Astrocyte (in vitro differentiated cells and primary cell): Measurements from ENCODE around the gene DOCK2. TPM values are rescaled to one million over a fixed set of nuclear protein-coding genes. Genes with fewer than 3 reads are reported as not detected.
"Not testable (repeated sequence)": the region's sequence is repeated elsewhere in the genome, so short reads cannot be mapped to it uniquely, and the experiment has no call there.

ENCODE experiments used
- DNase-seq: peaks from one replicate; pipeline ENCODE4 v3.0.0-alpha.2; 2010; ENCODE audit warnings: low read depth
- FAIRE-seq: peaks from 2 replicates; lab custom pipeline; 2011; peaks lifted over from hg19 to GRCh38; lab: Jason Lieb, UNC
- H2AFZ ChIP-seq: 2 replicates; pipeline ENCODE4 v1.6.0; 2012; ENCODE audit warnings: low read depth, low read length, inconsistent platforms
- H3K27ac ChIP-seq: 2 replicates; pipeline ENCODE4 v1.5.1; 2011; ENCODE audit warnings: low read depth, low read length, inconsistent platforms
- H3K27me3 ChIP-seq: 2 replicates; pipeline ENCODE4 v1.6.0; 2011; ENCODE audit warnings: low read length, inconsistent platforms; ENCODE audit not compliant: insufficient read depth
- H3K36me3 ChIP-seq: 2 replicates; pipeline ENCODE4 v1.5.1; 2011; ENCODE audit warnings: low read length, inconsistent platforms; ENCODE audit not compliant: insufficient read depth
- H3K4me1 ChIP-seq: 2 replicates; pipeline ENCODE4 v1.5.1; 2011; ENCODE audit warnings: low read length, inconsistent platforms; ENCODE audit not compliant: insufficient read depth
- H3K4me2 ChIP-seq: 2 replicates; pipeline ENCODE4 v1.6.0; 2012; ENCODE audit warnings: low read length, inconsistent platforms
- H3K4me3 ChIP-seq: 2 replicates; pipeline ENCODE4 v1.5.1; 2011; ENCODE audit warnings: low read depth, mild to moderate bottlenecking, low read length, inconsistent platforms; ENCODE audit not compliant: insufficient read depth
- H3K79me2 ChIP-seq: 2 replicates; pipeline ENCODE4 v1.6.0; 2012; ENCODE audit warnings: mild to moderate bottlenecking, low read length, inconsistent platforms; ENCODE audit not compliant: insufficient read depth
- H3K9ac ChIP-seq: 2 replicates; pipeline ENCODE4 v1.6.0; 2012; ENCODE audit warnings: mild to moderate bottlenecking, low read length, inconsistent platforms
- H3K9me3 ChIP-seq: 2 replicates; pipeline ENCODE4 v1.5.1; 2012; ENCODE audit warnings: low read depth, mild to moderate bottlenecking, low read length, inconsistent platforms; ENCODE audit not compliant: insufficient read depth
- H4K20me1 ChIP-seq: 2 replicates; pipeline ENCODE4 v1.6.0; 2012; ENCODE audit warnings: low read length, inconsistent platforms; ENCODE audit not compliant: insufficient read depth
- H3K27ac Mint-ChIP-seq: one replicate; pipeline ENCODE4 v1.8.0; 2021; ENCODE audit warnings: mild to moderate bottlenecking, mixed read lengths; ENCODE audit not compliant: unreplicated experiment
- H3K27me3 Mint-ChIP-seq: one replicate; pipeline ENCODE4 v1.8.0; 2021; ENCODE audit warnings: low read depth, mixed read lengths; ENCODE audit not compliant: unreplicated experiment
- H3K36me3 Mint-ChIP-seq: one replicate; pipeline ENCODE4 v1.8.0; 2021; ENCODE audit warnings: low read depth, mixed read lengths; ENCODE audit not compliant: unreplicated experiment
- H3K4me1 Mint-ChIP-seq: one replicate; pipeline ENCODE4 v1.8.0; 2021; ENCODE audit warnings: low read depth, mixed read lengths; ENCODE audit not compliant: unreplicated experiment
- H3K4me3 Mint-ChIP-seq: one replicate; pipeline ENCODE4 v1.8.0; 2021; ENCODE audit warnings: mild to moderate bottlenecking, moderate library complexity, mixed read lengths; ENCODE audit not compliant: unreplicated experiment
- H3K9me3 Mint-ChIP-seq: one replicate; pipeline ENCODE4 v1.8.0; 2021; ENCODE audit warnings: mild to moderate bottlenecking, mixed read lengths; ENCODE audit not compliant: unreplicated experiment
- CTCF ChIP-seq: IDR thresholded peaks from 2 replicates; pipeline ENCODE4 v1.5.1; 2011; ENCODE audit warnings: low read depth, mild to moderate bottlenecking, inconsistent platforms, low read length, moderate library complexity; ENCODE audit not compliant: insufficient read depth
- EZH2 ChIP-seq: IDR thresholded peaks from 2 replicates; pipeline ENCODE4 v1.6.1; 2012; ENCODE audit warnings: mild to moderate bottlenecking, low read length, inconsistent platforms; ENCODE audit not compliant: insufficient read depth
- total RNA-seq: library from RNA; stranded (reverse); gene quantifications from 2 replicates; pipeline ENCODE4 v1.2.1, GENCODE V29; 2021

DOCK2 gene
- total RNA-seq, 1 donor from 2014 or later: 0.66 TPM

GRCh38 chr5:169721771-169722170 is 84.7 kb downstream of the DOCK2 start:
- peaks cover 13% of the 10 kb centered on the region for H3K27me3 Mint-ChIP-seq
- no peaks in the 10 kb centered on the region for H3K4me1 Mint-ChIP-seq
- no peak for TF ChIP-seq CTCF
- no peak for TF ChIP-seq EZH2
- H2AFZ ChIP-seq: no peak overlapping the region
- H3K4me1 ChIP-seq: no peaks in the 10 kb centered on the region
- no peak overlapping the region for H3K4me3 ChIP-seq
- H3K9me3 Mint-ChIP-seq: peaks cover 8% of the 10 kb centered on the region
- no peak overlapping the region for H3K9ac ChIP-seq
- no peaks in the 10 kb centered on the region for H3K36me3 ChIP-seq
- H4K20me1 ChIP-seq: no peaks in the 10 kb centered on the region
- H3K27ac Mint-ChIP-seq: no peak overlapping the region
- FAIRE-seq (no peak), DNase-seq (no peak)
- H3K4me3 Mint-ChIP-seq: no peak overlapping the region
- H3K4me2 ChIP-seq: no peak overlapping the region
- no peaks in the 10 kb centered on the region for H3K9me3 ChIP-seq
- no peak overlapping the region for H3K27ac ChIP-seq
- H3K36me3 Mint-ChIP-seq: no peaks in the 10 kb centered on the region
- no peaks in the 10 kb centered on the region for H3K79me2 ChIP-seq
- no peaks in the 10 kb centered on the region for H3K27me3 ChIP-seq

GRCh38 chr5:169723103-169723831 is 86.2 kb downstream of the DOCK2 start:
- Mint-ChIP-seq H3K9me3 (peaks cover 4% of the 10 kb centered on the region), H3K27ac (no peak overlapping the region), H3K36me3 (no peaks in the 10 kb centered on the region), H3K27me3 (peaks cover 20% of the 10 kb centered on the region), H3K4me3 (no peak overlapping the region), H3K4me1 (no peaks in the 10 kb centered on the region)
- Histone ChIP-seq H3K4me1 (no peaks in the 10 kb centered on the region), H2AFZ (no peak overlapping the region), H3K9ac (no peak overlapping the region), H3K36me3 (no peaks in the 10 kb centered on the region), H3K4me2 (no peak overlapping the region), H3K27me3 (no peaks in the 10 kb centered on the region), H3K9me3 (no peaks in the 10 kb centered on the region), H4K20me1 (no peaks in the 10 kb centered on the region), H3K27ac (no peak overlapping the region), H3K79me2 (no peaks in the 10 kb centered on the region), H3K4me3 (no peak overlapping the region)
- TF ChIP-seq CTCF: no peak
- DNase-seq (no peak), FAIRE-seq (no peak)

DNA sequence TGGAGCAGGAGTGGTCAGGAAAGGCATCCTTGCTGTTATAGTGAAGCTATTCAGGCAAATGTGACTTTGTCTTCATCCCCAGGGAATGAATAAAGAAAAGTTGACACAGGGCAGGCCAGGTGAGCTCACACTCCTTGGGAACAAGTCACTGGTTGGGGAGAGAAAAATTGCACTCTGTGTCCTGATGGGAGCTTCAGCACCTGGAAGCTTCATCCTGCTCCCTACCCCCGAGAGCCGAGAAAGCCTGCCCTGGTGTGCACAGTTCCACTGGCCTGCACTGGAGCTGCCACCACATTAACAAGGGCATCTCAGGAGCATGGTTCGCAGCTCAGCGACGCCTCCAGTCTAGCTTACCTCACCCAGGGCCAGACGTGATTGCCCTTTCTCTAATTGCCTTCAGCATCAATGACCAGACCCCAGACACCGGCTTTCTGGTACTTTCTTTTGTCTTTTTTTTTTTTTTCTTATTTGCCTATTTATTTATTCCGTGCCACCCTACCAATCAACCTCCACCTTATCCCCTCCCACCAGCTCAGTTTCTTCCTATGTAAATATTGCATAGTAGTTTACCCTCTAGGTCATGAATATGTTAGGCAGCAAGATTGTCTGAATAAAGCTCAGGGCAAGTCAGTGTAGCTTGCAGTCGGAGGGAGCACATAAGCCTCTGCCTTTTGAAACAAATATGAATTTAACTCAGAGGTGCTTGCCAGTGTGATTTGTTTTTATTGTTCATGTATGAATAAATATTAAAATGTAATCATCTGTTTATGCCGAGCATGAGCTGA is 87.4 kb downstream of the DOCK2 start:
- no peaks in the 10 kb centered on the region for H3K4me1 ChIP-seq
- H3K27me3 ChIP-seq: no peaks in the 10 kb centered on the region
- TF ChIP-seq CTCF: no peak
- no peak for TF ChIP-seq EZH2
- FAIRE-seq (no peak), DNase-seq (no peak)
- H3K27ac ChIP-seq: no peak overlapping the region
- Mint-ChIP-seq H3K27ac (no peak overlapping the region), H3K36me3 (no peaks in the 10 kb centered on the region), H3K27me3 (peaks cover 26% of the 10 kb centered on the region), H3K9me3 (peaks cover 4% of the 10 kb centered on the region), H3K4me1 (no peaks in the 10 kb centered on the region), H3K4me3 (no peak overlapping the region)
- no peak overlapping the region for H3K4me3 ChIP-seq
- no peaks in the 10 kb centered on the region for H3K9me3 ChIP-seq
- H2AFZ ChIP-seq: no peak overlapping the region
- no peak overlapping the region for H3K4me2 ChIP-seq
- H3K9ac ChIP-seq: no peak overlapping the region
- no peaks in the 10 kb centered on the region for H4K20me1 ChIP-seq
- no peaks in the 10 kb centered on the region for H3K79me2 ChIP-seq
- no peaks in the 10 kb centered on the region for H3K36me3 ChIP-seq

DNA sequence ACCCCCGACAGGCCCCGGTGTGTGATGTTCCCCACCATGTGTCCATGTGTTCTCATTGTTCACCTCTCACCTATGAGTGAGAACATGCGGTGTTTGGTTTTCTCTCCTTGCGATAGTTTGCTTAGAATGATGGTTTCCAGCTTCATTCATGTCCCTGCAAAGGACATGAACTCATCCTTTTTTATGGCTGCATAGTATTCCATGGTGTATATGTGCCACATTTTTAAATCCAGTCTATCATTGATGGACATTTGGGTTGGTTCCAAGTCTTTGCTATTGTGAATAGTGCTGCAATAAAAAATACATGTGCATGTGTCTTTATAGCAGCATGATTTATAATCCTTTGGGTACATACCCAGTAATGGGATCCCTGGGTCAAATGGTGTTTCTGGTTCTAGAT is 88.6 kb downstream of the DOCK2 start:
- not testable (repeated sequence) for H3K9me3 ChIP-seq, H3K4me1 Mint-ChIP-seq, H3K36me3 ChIP-seq, H3K9me3 Mint-ChIP-seq, H3K36me3 Mint-ChIP-seq, FAIRE-seq, H3K4me3 ChIP-seq, H2AFZ ChIP-seq, H3K9ac ChIP-seq, H4K20me1 ChIP-seq, H3K79me2 ChIP-seq, H3K27ac Mint-ChIP-seq, H3K27ac ChIP-seq, DNase-seq, H3K4me3 Mint-ChIP-seq, H3K4me1 ChIP-seq, H3K27me3 ChIP-seq, H3K4me2 ChIP-seq
- H3K27me3 Mint-ChIP-seq: peaks cover 26% of the 10 kb centered on the region
